Kidney (tissue), 14 donors: ENCODE data around the gene MTCL1. TPM values are rescaled to one million over a fixed set of nuclear protein-coding genes. Genes with fewer than 3 reads are reported as not detected.

ENCODE experiments used
- DNase-seq, 5 donors: peaks; one replicate each; pipeline ENCODE4 v3.0.0-alpha.2; 2013 to 2020
- FAIRE-seq: peaks from 2 replicates; lab custom pipeline; 2012; peaks lifted over from hg19 to GRCh38; lab: Jason Lieb, UNC
- H3K27ac ChIP-seq, 2 donors: one replicate each; pipeline ENCODE4 v1.7.0; 2013; ENCODE audit warnings: low read depth in 2 of 2, low read length in 2 of 2, inconsistent platforms in 1 of 2
- H3K27me3 ChIP-seq: one replicate; pipeline ENCODE4 v1.7.1; 2013; ENCODE audit warnings: low read length, inconsistent platforms; ENCODE audit not compliant: control insufficient read depth, insufficient read depth
- H3K36me3 ChIP-seq, 3 donors: one replicate each; pipeline versions ENCODE4 v1.7.0 to v1.7.1; 2013; ENCODE audit warnings: low read length in 3 of 3, control low read depth in 1 of 3, inconsistent platforms in 1 of 3; ENCODE audit not compliant: insufficient read depth in 3 of 3, control insufficient read depth in 2 of 3
- H3K4me1 ChIP-seq, 3 donors: one replicate each; pipeline versions ENCODE4 v1.7.0 to v1.7.1; 2013; ENCODE audit warnings: low read length in 3 of 3, inconsistent platforms in 1 of 3, low read depth in 1 of 3; ENCODE audit not compliant: control insufficient read depth in 2 of 3, insufficient read depth in 2 of 3
- H3K4me3 ChIP-seq, 3 donors: one replicate each; pipeline versions ENCODE4 v1.7.0 to v1.8.1; 2013; ENCODE audit warnings: low read length in 3 of 3, control low read depth in 1 of 3, inconsistent platforms in 1 of 3
- H3K9ac ChIP-seq, 3 donors: one replicate each; pipeline versions ENCODE4 v1.7.0 to v1.7.1; 2013; ENCODE audit warnings: low read length in 3 of 3, control low read depth in 1 of 3, inconsistent platforms in 1 of 3
- H3K9me3 ChIP-seq, 3 donors: one replicate each; pipeline versions ENCODE4 v1.7.0 to v1.7.1; 2013; ENCODE audit warnings: low read length in 3 of 3, control low read depth in 1 of 3, inconsistent platforms in 1 of 3; ENCODE audit not compliant: control insufficient read depth in 2 of 3, insufficient read depth in 1 of 3
- intact Hi-C: fragments of 100-400 bp; cut with DNase I; formaldehyde crosslinking; loops from one replicate; pipeline ENCODE4 v1.11.1; 2022
- polyA plus RNA-seq: library from polyadenylated mRNA; stranded (reverse); fragments of 350-450 nt; fragmentation: Illumina TruSeq; extraction: RNeasy Lipid Tissue Mini Kit (QIAGEN cat#74804); gene quantifications from one replicate; pipeline ENCODE4 v1.2.3, GENCODE V29; 2014; ENCODE audit warnings: low read depth, low replicate concordance; ENCODE audit not compliant: insufficient read depth
- total RNA-seq: library from RNA; stranded (reverse); fragmentation: NEBNext Ultra II Directional; extraction: Animal tissue kit (Norgen Biotek cat#: 25700); gene quantifications from one replicate; pipeline ENCODE4 v1.2.1, GENCODE V29; 2021
- TF ChIP-seq, protein P1 (sequence below): IDR thresholded peaks from 3 replicates; pipeline ENCODE4 v1.5.1; 2012; ENCODE audit warnings: mild to moderate bottlenecking, moderate library complexity, borderline replicate concordance; ENCODE audit not compliant: insufficient read depth; ENCODE audit errors: extremely low read depth
- donor health status: control.
- donor health status: control.
- donor health status: control.
- donor health status: control.
- donor health status: control.
- donor health status: DM: yes; HTN: yes; CAD: no.
- donor health status: Normal renal cell carcinoma (clear cell type).

Gene MTCL1
- total and polyA plus RNA-seq, 2 donors from 2014 or later, result 2.5 to 15.3 TPM

DNA sequence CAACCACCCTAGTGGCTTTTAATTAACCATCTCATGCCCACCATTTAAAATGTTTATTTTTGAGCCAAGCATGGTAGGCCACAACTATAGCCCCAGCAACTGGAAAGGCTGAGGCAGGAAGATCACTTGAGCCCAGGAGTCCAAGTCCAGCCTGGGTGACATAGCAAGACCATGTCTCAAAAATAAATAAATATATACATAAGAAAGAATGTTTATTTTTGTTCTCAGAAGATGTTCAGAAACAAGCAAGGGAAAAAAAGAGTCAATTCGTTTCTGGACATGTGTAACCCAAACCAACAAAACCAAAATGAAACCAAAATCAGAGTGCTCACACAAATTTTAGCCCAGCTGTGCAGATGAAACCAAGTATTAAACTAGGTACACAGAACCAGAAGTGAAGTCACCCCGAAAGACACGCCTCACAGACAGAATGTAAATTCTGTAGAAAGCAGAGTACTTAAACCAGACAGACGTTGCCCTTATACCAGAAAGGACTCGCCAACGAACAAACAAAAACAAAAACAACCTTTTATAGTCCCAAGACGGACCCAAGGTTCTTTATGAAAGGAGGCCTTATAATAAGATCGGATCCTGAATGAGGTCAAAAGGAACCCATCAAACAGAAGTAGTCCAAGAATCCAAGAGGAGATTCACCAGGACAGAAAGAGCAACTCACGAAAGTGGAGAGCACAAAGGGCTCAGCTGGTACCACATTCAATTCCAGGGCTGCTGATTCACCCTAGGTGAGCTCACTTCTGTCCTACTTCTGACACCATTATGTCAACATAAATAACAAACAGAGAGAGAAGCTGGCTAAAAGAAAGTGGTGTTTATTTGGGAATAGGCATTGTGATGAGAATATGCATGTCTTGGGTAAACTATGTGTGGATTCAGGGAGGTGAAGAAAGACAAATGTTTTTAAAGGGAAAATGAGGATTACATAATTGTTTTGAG lies 31.8 kb upstream of the MTCL1 start:
- DNase-seq, result no peak
- H3K4me3 ChIP-seq, result no peak overlapping the region
- no peak for FAIRE-seq
- no peaks in the 10 kb centered on the region for H3K4me1 ChIP-seq
- H3K27ac ChIP-seq, result no peak overlapping the region
- no peaks in the 10 kb centered on the region for H3K27me3 ChIP-seq
- no peaks in the 10 kb centered on the region for H3K36me3 ChIP-seq
- no peak overlapping the region for H3K9ac ChIP-seq
- intact Hi-C loops, result no loop called here
- no peaks in the 10 kb centered on the region for H3K9me3 ChIP-seq
- TF ChIP-seq, protein P1, sequence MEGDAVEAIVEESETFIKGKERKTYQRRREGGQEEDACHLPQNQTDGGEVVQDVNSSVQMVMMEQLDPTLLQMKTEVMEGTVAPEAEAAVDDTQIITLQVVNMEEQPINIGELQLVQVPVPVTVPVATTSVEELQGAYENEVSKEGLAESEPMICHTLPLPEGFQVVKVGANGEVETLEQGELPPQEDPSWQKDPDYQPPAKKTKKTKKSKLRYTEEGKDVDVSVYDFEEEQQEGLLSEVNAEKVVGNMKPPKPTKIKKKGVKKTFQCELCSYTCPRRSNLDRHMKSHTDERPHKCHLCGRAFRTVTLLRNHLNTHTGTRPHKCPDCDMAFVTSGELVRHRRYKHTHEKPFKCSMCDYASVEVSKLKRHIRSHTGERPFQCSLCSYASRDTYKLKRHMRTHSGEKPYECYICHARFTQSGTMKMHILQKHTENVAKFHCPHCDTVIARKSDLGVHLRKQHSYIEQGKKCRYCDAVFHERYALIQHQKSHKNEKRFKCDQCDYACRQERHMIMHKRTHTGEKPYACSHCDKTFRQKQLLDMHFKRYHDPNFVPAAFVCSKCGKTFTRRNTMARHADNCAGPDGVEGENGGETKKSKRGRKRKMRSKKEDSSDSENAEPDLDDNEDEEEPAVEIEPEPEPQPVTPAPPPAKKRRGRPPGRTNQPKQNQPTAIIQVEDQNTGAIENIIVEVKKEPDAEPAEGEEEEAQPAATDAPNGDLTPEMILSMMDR, result no peak

DNA sequence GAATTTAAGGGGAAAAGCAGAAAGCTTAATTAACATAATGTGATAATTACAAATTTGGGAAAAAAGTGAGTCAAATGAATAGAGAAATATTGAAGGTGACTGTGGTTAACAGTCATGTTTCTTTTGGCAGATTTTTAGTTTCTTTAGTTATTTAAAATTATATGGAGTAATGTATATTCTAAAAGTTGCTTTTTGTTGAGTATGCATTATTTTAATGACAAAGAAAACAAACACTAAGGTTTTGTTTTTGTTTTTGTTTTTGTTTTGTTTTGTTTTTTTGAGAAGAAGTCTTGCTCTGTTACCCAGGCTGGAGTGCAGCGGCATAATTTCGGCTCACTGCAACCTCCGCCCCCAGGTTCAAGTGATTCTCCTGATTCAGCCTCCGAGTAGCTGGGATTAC lies 30.3 kb upstream of the MTCL1 start:
- Histone ChIP-seq H3K36me3 (no peaks in the 10 kb centered on the region), H3K9me3 (no peaks in the 10 kb centered on the region), H3K9ac (no peak overlapping the region), H3K4me1 (no peaks in the 10 kb centered on the region), H3K4me3 (no peak overlapping the region), H3K27me3 (no peaks in the 10 kb centered on the region), H3K27ac (no peak overlapping the region)
- DNase-seq (no peak), FAIRE-seq (no peak)
- TF ChIP-seq, protein P1, result no peak
- intact Hi-C loops, result no loop called here

DNA sequence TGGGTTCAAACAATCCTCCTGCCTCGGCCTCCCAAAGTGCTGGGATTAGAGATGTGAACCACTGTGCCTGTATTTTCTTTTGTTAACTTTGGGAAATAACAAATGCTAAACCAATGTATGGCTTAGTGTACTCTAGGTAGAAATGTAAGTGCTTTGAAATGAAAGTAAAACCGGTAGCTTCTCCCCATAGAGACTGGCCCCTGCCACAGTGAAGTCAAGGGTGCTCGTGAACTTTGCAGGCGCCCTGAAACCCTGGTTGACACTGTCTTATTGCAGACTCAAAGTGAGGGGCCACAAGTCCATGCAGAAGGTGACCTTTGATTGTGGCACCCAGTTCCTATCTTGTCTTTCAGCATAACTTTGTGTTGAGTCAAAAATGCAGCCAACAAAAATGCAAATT lies 24.2 kb upstream of the MTCL1 start:
- Histone ChIP-seq H3K27me3 (no peaks in the 10 kb centered on the region), H3K4me1 (no peaks in the 10 kb centered on the region), H3K27ac (no peak overlapping the region), H3K36me3 (no peaks in the 10 kb centered on the region), H3K4me3 (no peak overlapping the region), H3K9me3 (no peaks in the 10 kb centered on the region), H3K9ac (no peak overlapping the region)
- TF ChIP-seq, protein P1, result no peak
- intact Hi-C loops, result no loop called here
- no peak for DNase-seq
- no peak for FAIRE-seq
